HepG2 (cell line): ENCODE measurements around the gene PFKFB2. TPM values are rescaled to one million over a fixed set of nuclear protein-coding genes. Genes with fewer than 3 reads are reported as not detected.

Experiments used
- ATAC-seq: fragments of 200-7000 bp; cut with Tn5 transposase; 3 replicates; pipeline ENCODE4 v1.9.1; 2020; ENCODE audit warnings: mild to moderate bottlenecking, moderate library complexity
- BruUV-seq: library from RNA; stranded (reverse); fragments of 400-500 nt; replicated peaks from 2 replicates; lab custom pipeline; 2021; lab: Mats Ljungman, UMichigan
- CTCF ChIA-PET: fragments of 300-600 bp; formaldehyde crosslinking; extraction: SDS; loops from one replicate; lab custom pipeline; 2021; ENCODE audit warnings: low total read pairs, inconsistent platforms, low intra/inter-chr PET ratio; lab: Yijun Ruan, JAX
- POLR2A ChIA-PET: fragments of 350-600 bp; sonication (Branson Sonifier 250); formaldehyde crosslinking; loops from one replicate; lab custom pipeline; 2020; ENCODE audit warnings: antibody characterized with exemption, inconsistent platforms; lab: Yijun Ruan, JAX
- DNase-seq: peaks from one replicate; pipeline ENCODE4 v3.0.0-alpha.2; 2015; ENCODE audit warnings: low spot score
- FAIRE-seq: peaks from 3 replicates; lab custom pipeline; 2011; peaks lifted over from hg19 to GRCh38; lab: Jason Lieb, UNC
- H2AFZ ChIP-seq: one replicate; pipeline ENCODE4 v1.6.1; 2011; ENCODE audit warnings: low read length, inconsistent platforms
- H3K27ac ChIP-seq: fragments of 300-600 bp; 3 replicates; pipeline ENCODE4 v1.8.0; 2011; ENCODE audit warnings: mixed run types, mild to moderate bottlenecking, mixed read lengths, low read length, inconsistent platforms; ENCODE audit not compliant: insufficient read depth; ENCODE audit errors: extremely low read length
- H3K27me3 ChIP-seq, 2 experiments: fragments of 200-600 bp in 1 of 2; 2 replicates in 1 of 2; 3 replicates in 1 of 2; pipeline versions ENCODE4 v1.6.0 to v1.8.0; 2011; ENCODE audit warnings: low read length in 2 of 2, mild to moderate bottlenecking in 2 of 2, moderate library complexity in 2 of 2, inconsistent platforms in 1 of 2; ENCODE audit not compliant: insufficient read depth in 2 of 2, control insufficient read depth in 1 of 2
- H3K36me3 ChIP-seq, 2 experiments: fragments of 200-600 bp in 1 of 2; replicated peaks in 1 of 2; 2 replicates in 1 of 2; 3 replicates in 1 of 2; pipeline versions ENCODE4 v1.5.1 to v1.8.0; 2011; ENCODE audit warnings: low read length in 2 of 2, inconsistent platforms in 1 of 2; ENCODE audit not compliant: insufficient read depth in 2 of 2, control insufficient read depth in 1 of 2
- H3K4me1 ChIP-seq: 2 replicates; pipeline ENCODE4 v1.5.1; 2012; ENCODE audit warnings: low read length, inconsistent platforms; ENCODE audit not compliant: insufficient read depth
- H3K4me2 ChIP-seq: 2 replicates; pipeline ENCODE4 v1.6.0; 2011; ENCODE audit warnings: low read depth, low read length, inconsistent platforms
- H3K4me3 ChIP-seq, 3 experiments: fragments of 200-600 bp in 1 of 3; sonication (generic), shearing (Covaris generic) in 1 of 3; replicated peaks in 1 of 3; 2 replicates each; pipeline ENCODE4 v1.5.1; 2011 to 2016; ENCODE audit warnings: low read length in 3 of 3, inconsistent platforms in 2 of 3, low read depth in 2 of 3, mild to moderate bottlenecking in 2 of 3, control low read depth in 1 of 3, mixed read lengths in 1 of 3; ENCODE audit not compliant: insufficient read depth in 1 of 3
- H3K79me2 ChIP-seq: one replicate; pipeline ENCODE4 v1.6.1; 2011; ENCODE audit warnings: low read length, inconsistent platforms; ENCODE audit not compliant: insufficient read depth
- H3K9ac ChIP-seq: 2 replicates; pipeline ENCODE4 v1.6.0; 2011; ENCODE audit warnings: mild to moderate bottlenecking, low read depth, low read length, inconsistent platforms; ENCODE audit not compliant: insufficient read depth
- H3K9me3 ChIP-seq: 2 replicates; pipeline ENCODE4 v1.5.1; 2012; ENCODE audit warnings: mild to moderate bottlenecking, low read length
- H4K20me1 ChIP-seq: 2 replicates; pipeline ENCODE4 v1.6.0; 2011; ENCODE audit warnings: inconsistent platforms, mild to moderate bottlenecking, low read length, moderate library complexity; ENCODE audit not compliant: insufficient read depth
- ATF7 ChIP-seq, 2 experiments: fragments of 450-650 bp in 1 of 2; sonication (generic) in 1 of 2; formaldehyde crosslinking in 1 of 2; IDR thresholded peaks; 2 replicates each; pipeline versions ENCODE4 v1.4.0 to v1.6.1; 2016 to 2020; ENCODE audit warnings: antibody characterized with exemption in 1 of 2, mild to moderate bottlenecking in 1 of 2, missing genetic modification reagents in 1 of 2
- FOXA1 ChIP-seq, 2 experiments: fragments of 450-650 bp in 1 of 2; sonication (generic) in 1 of 2; formaldehyde crosslinking in 1 of 2; IDR thresholded peaks; 2 replicates each; pipeline versions ENCODE4 v1.4.0 to v1.6.1; 2016 to 2020; ENCODE audit warnings: missing genetic modification reagents in 1 of 2
- GMEB2 ChIP-seq: IDR thresholded peaks from 2 replicates; pipeline ENCODE4 v1.6.1; 2016; ENCODE audit warnings: missing biosample characterization, missing genetic modification reagents, low read depth
- KDM4B ChIP-seq: sonication (generic); formaldehyde crosslinking; IDR thresholded peaks from 2 replicates; pipeline ENCODE4 v1.4.0; 2020; ENCODE audit warnings: missing genetic modification reagents
- TARDBP ChIP-seq: sonication (generic); formaldehyde crosslinking; IDR thresholded peaks from 2 replicates; pipeline ENCODE4 v1.8.0; 2022; ENCODE audit warnings: mild to moderate bottlenecking, missing genetic modification reagents
- ZNF256 ChIP-seq: sonication (generic); formaldehyde crosslinking; conservative IDR thresholded peaks from 2 replicates; pipeline ENCODE4 v1.4.0; 2020; ENCODE audit warnings: missing genetic modification reagents
- ZNF670 ChIP-seq: sonication (generic); formaldehyde crosslinking; IDR thresholded peaks from 2 replicates; pipeline ENCODE4 v1.8.0; 2022; ENCODE audit warnings: mild to moderate bottlenecking, missing genetic modification reagents, borderline replicate concordance
- WGBS: methylation state at CpG from one replicate; pipeline ENCODE4 v1.1.6; 2017; ENCODE audit warnings: low lambda C conversion rate; 5-methylcytosine and 5-hydroxymethylcytosine counted together
- in situ Hi-C: cut with HindIII; loops from 2 replicates; pipeline ENCODE4 v1.10.0; 2017; ENCODE audit warnings: low pct_unique_long_range_greater_than_20kb; ENCODE audit not compliant: extremely low pct_ligation_motif_present
- intact Hi-C: fragments of 100-400 bp; cut with micrococcal nuclease; formaldehyde crosslinking; loops from one replicate; pipeline ENCODE4 v1.10.0; 2022; ENCODE audit not compliant: unreplicated experiment
- polyA plus RNA-seq, 8 experiments: library from polyadenylated mRNA; depleted of rRNA in 3 of 8; stranded (reverse) in 7 of 8; unstranded in 1 of 8; fragments of >200 nt; fragmentation: Illumina TruSeq in 4 of 8; extraction: Trizol in 4 of 8; gene quantifications; 2 replicates each; pipeline versions ENCODE4 v1.2.1 to v1.2.3, GENCODE V29; 2011 to 2016; ENCODE audit warnings: low read depth in 4 of 8, missing spikeins in 1 of 8, mixed read lengths in 1 of 8; ENCODE audit not compliant: insufficient read depth in 1 of 8
- total RNA-seq, 5 experiments: library from RNA; depleted of rRNA; stranded (reverse); fragments of >200 nt; fragmentation: Illumina TruSeq; extraction: Trizol; gene quantifications; 2 replicates each; pipeline ENCODE4 v1.2.3, GENCODE V29; 2016; ENCODE audit warnings: low read depth in 1 of 5

PFKFB2 gene
- total and polyA plus RNA-seq, 2 of the 13 experiments (the other 11 are each of a cell fraction or from before 2014, with no cell fraction given), result 4.6 to 10.6 TPM

DNA sequence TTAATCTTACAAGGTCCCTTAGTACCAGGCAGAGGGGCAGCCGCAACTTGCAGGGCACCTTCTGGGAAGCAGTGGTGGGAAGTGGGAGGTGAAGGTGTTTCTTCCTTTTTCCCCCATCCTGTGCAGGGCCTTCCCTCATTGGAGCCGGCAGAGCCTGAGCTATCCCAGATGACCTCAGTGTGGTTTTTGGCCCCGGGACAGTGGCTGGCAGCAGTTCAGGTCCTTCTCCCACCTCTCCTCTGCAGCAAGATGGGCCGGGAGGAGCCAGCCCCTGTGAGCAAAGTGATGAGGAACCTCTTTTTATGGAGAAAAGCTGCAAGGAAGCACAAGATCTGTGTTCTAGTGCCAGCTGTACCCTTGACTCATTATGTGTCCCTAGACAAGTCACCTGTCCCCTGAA is 6.8 kb downstream of the PFKFB2 start:
- CTCF ChIA-PET, result no interaction called here
- Histone ChIP-seq H4K20me1 (no peaks in the 10 kb centered on the region), H3K4me3 (no peak overlapping the region), H3K4me1 (0 out of 2 replicates have a peak, but pooled peaks cover 1% of the 10 kb centered on the region), H3K27ac (no peak overlapping the region), H2AFZ (no peak overlapping the region), H3K4me2 (no peak overlapping the region), H3K36me3 (peaks cover 3 to 21% of the 10 kb centered on the region in 2 experiments; a peak in 4 of 5 replicates), H3K79me2 (no peaks in the 10 kb centered on the region), H3K27me3 (no peaks in the 10 kb centered on the region), H3K9ac (no peak overlapping the region), H3K9me3 (no peaks in the 10 kb centered on the region)
- FAIRE-seq (no peak), DNase-seq (no peak), ATAC-seq (no peak)
- POLR2A ChIA-PET, result interaction anchor here (1.3 kb wide), 1 partner anchor 16 kb away, joined by 3 read pairs; no protein-coding TSS in a partner anchor
- BruUV-seq, result no TSS peak
- TF ChIP-seq GMEB2 (CRISPR knock-in tag) (no peak), FOXA1 (IDR thresholded peaks at IDR 0.05) (no peak), FOXA1 (CRISPR knock-in tag; IDR thresholded peaks at IDR 0.05) (no peak), ZNF670 (no peak), TARDBP (CRISPR knock-in tag) (no peak), ZNF256 (CRISPR knock-in tag) (no peak)
- WGBS, result 100% methylated on average over 4 of the region's 4 CpGs
- intact Hi-C loops (no loop called here), in situ Hi-C loops (no loop called here)

GRCh38 chr1:207060596-207060995 is 7.5 kb downstream of the PFKFB2 start:
- H3K4me1 ChIP-seq, result no peaks in the 10 kb centered on the region
- 81% methylated on average over 3 of the region's 3 CpGs for whole genome bisulfite sequencing
- no peak overlapping the region for H3K4me2 ChIP-seq
- H3K9ac ChIP-seq, result no peak overlapping the region
- peaks cover 4 to 25% of the 10 kb centered on the region in 2 experiments; a peak in 4 of 5 replicates for H3K36me3 ChIP-seq
- no peaks in the 10 kb centered on the region for H3K27me3 ChIP-seq
- in situ Hi-C loops, result no loop called here
- no peak overlapping the region for H3K4me3 ChIP-seq
- CTCF ChIA-PET, result no interaction called here
- TF ChIP-seq KDM4B, result no peak
- TF ChIP-seq ATF7 (IDR thresholded peaks at IDR 0.05), result peak; percentile 95
- no peak for TF ChIP-seq ATF7 (CRISPR knock-in tag; IDR thresholded peaks at IDR 0.05)
- H3K9me3 ChIP-seq, result no peaks in the 10 kb centered on the region
- DNase-seq, result no peak
- POLR2A ChIA-PET, result interaction anchor here (1.3 kb wide), 1 partner anchor 15 kb away, joined by 3 read pairs; no protein-coding TSS in a partner anchor
- no peak for ATAC-seq
- H3K27ac ChIP-seq, result no peak overlapping the region
- H4K20me1 ChIP-seq, result no peaks in the 10 kb centered on the region
- H3K79me2 ChIP-seq, result no peaks in the 10 kb centered on the region
- BruUV-seq, result no TSS peak
- intact Hi-C loops, result no loop called here
- H2AFZ ChIP-seq, result no peak overlapping the region
- no peak for FAIRE-seq
